GM12801 (cell line): Measurements from ENCODE around the gene DAB1.

Experiments used
- CTCF ChIP-seq: IDR thresholded peaks from one replicate; pipeline ENCODE4 v1.5.1; 2011; ENCODE audit warnings: control low read depth; ENCODE audit not compliant: insufficient read length; ENCODE audit errors: extremely low read depth

DAB1 gene

DNA sequence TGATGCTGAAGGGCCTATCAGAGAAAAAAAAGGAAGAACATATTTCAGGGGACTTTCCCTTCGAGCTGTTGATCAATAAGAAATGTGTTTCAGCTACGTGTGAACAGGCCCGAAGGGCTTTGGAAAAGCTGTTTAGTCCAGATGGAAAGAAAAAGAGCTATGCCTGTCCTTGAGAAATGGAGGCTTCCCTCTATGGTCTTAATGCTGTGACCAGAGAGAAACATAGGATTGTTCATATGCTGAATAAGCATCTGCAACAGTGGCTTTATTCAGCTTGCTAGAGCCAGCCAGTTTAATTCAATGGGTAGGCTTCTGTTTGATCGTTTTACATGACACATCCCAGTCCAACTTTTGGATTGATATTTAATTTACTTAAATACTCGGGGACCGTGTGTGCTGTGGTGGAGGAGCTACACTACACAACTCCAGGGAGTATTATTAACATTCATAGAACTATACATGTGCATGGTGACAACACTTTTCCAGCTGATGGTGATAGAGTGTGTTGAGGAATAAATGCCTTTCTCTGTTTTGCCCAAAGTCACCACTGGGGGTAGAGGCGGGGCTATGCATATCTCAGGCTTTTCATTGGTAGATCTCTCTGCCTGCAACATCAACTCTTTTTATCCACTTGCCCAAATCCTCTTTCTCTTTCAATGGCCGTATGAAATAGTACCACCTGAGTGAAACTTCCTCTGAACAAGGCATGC lies 351.3 kb downstream of the DAB1 start:
- TF ChIP-seq CTCF = no peak

DNA sequence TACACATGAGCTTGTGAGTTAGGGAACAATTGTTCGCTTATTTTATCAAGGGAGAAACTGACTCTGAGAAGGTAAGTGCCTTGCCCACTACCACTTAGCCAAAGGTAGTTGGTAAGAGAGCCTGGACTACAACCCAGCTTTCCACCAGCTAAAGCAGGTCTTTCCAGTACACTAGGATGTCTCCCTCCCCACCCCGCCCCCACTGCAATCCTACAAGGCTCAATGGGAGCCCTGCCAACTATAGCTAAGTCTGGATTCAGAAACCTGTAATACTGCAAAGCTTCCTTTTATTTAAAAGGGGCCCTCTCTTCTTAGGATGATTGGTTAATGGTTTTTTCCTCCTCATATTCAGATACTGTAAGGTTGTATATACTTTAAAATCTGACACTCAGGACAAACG lies 356.0 kb downstream of the DAB1 start:
- no peak for TF ChIP-seq CTCF

GRCh38 chr1:57066980-57067610 lies 356.8 kb downstream of the DAB1 start:
- TF ChIP-seq CTCF = no peak

- TF ChIP-seq CTCF = no peak
Observed at GRCh38 chr1:57065442-57065841, 358.4 kb downstream of the DAB1 start.

- TF ChIP-seq CTCF = no peak
Observed at GRCh38 chr1:57064379-57065140, 359.3 kb downstream of the DAB1 start.

- no peak for TF ChIP-seq CTCF
Observed at GRCh38 chr1:57063406-57064125, 360.3 kb downstream of the DAB1 start.

DNA sequence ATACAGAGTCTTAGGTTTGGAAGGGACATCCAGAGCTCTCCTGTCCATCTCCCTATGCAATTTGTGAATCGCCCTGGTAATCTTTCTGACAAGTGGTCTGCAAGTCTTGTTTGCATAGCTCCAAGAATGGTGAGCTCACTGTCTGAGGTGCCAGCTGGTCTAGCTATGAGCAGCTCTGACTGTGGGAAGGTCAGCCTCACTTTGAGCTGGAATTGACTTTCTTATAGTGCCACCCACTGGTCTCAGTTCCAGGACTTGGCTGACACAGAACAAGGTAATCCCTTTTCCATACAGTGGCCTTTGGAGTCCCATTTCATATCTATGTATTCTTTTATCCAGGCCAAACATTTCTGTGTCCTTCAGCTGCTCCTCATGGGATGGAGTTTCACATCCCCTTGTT lies 362.5 kb downstream of the DAB1 start:
- no peak for TF ChIP-seq CTCF
